ENCODE data around the gene LGALS7.

- TF ChIP-seq POLR2AphosphoS5 (IDR thresholded peaks at IDR 0.05; ENCODE audit: low read depth, low read length), result no peak
- TF ChIP-seq CEBPB (IDR thresholded peaks at IDR 0.05; ENCODE audit: borderline replicate concordance, low read depth, low read length), result no peak
- TF ChIP-seq, protein P1, sequence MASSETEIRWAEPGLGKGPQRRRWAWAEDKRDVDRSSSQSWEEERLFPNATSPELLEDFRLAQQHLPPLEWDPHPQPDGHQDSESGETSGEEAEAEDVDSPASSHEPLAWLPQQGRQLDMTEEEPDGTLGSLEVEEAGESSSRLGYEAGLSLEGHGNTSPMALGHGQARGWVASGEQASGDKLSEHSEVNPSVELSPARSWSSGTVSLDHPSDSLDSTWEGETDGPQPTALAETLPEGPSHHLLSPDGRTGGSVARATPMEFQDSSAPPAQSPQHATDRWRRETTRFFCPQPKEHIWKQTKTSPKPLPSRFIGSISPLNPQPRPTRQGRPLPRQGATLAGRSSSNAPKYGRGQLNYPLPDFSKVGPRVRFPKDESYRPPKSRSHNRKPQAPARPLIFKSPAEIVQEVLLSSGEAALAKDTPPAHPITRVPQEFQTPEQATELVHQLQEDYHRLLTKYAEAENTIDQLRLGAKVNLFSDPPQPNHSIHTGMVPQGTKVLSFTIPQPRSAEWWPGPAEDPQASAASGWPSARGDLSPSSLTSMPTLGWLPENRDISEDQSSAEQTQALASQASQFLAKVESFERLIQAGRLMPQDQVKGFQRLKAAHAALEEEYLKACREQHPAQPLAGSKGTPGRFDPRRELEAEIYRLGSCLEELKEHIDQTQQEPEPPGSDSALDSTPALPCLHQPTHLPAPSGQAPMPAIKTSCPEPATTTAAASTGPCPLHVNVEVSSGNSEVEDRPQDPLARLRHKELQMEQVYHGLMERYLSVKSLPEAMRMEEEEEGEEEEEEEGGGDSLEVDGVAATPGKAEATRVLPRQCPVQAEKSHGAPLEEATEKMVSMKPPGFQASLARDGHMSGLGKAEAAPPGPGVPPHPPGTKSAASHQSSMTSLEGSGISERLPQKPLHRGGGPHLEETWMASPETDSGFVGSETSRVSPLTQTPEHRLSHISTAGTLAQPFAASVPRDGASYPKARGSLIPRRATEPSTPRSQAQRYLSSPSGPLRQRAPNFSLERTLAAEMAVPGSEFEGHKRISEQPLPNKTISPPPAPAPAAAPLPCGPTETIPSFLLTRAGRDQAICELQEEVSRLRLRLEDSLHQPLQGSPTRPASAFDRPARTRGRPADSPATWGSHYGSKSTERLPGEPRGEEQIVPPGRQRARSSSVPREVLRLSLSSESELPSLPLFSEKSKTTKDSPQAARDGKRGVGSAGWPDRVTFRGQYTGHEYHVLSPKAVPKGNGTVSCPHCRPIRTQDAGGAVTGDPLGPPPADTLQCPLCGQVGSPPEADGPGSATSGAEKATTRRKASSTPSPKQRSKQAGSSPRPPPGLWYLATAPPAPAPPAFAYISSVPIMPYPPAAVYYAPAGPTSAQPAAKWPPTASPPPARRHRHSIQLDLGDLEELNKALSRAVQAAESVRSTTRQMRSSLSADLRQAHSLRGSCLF (CRISPR knock-in tag; IDR thresholded peaks at IDR 0.05; ENCODE audit: borderline replicate concordance), result no peak
- no peak for TF ChIP-seq EP300 (IDR thresholded peaks at IDR 0.05; ENCODE audit: low read depth in 2 of 2, low read length in 2 of 2)
- TF ChIP-seq EP300 (CRISPR knock-in tag; IDR thresholded peaks at IDR 0.05; ENCODE audit: borderline replicate concordance), result no peak
- TF ChIP-seq KDM3A (CRISPR knock-in tag; IDR thresholded peaks at IDR 0.05; ENCODE audit: low read depth), result no peak
- no peak for TF ChIP-seq ZNF274 (CRISPR knock-in tag; IDR thresholded peaks at IDR 0.05)
- TF ChIP-seq NR2F6 (IDR thresholded peaks at IDR 0.05), result no peak
- TF ChIP-seq NR2F6 (CRISPR knock-in tag; IDR thresholded peaks at IDR 0.05), result no peak
- no peak for TF ChIP-seq RNF2 (conservative IDR thresholded peaks at IDR 0.05; ENCODE audit: low read depth)
- TF ChIP-seq, protein P2, sequence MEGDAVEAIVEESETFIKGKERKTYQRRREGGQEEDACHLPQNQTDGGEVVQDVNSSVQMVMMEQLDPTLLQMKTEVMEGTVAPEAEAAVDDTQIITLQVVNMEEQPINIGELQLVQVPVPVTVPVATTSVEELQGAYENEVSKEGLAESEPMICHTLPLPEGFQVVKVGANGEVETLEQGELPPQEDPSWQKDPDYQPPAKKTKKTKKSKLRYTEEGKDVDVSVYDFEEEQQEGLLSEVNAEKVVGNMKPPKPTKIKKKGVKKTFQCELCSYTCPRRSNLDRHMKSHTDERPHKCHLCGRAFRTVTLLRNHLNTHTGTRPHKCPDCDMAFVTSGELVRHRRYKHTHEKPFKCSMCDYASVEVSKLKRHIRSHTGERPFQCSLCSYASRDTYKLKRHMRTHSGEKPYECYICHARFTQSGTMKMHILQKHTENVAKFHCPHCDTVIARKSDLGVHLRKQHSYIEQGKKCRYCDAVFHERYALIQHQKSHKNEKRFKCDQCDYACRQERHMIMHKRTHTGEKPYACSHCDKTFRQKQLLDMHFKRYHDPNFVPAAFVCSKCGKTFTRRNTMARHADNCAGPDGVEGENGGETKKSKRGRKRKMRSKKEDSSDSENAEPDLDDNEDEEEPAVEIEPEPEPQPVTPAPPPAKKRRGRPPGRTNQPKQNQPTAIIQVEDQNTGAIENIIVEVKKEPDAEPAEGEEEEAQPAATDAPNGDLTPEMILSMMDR (CRISPR knock-in tag; IDR thresholded peaks at IDR 0.05), result no peak
- TF ChIP-seq NFYC (CRISPR knock-in tag; IDR thresholded peaks at IDR 0.05), result no peak
- TF ChIP-seq TCF7 (IDR thresholded peaks at IDR 0.05; ENCODE audit: low read depth), result no peak
- TF ChIP-seq EED (CRISPR knock-in tag; IDR thresholded peaks at IDR 0.05), result no peak
- TF ChIP-seq SMAD1 (CRISPR knock-in tag; IDR thresholded peaks at IDR 0.05; ENCODE audit: borderline replicate concordance, low read depth), result no peak
These were observed 30.4 kb downstream of the LGALS7 start for GRCh38 chr19:38742906-38743305.

Data from HepG2 (cell line).